ENCODE measurements around the gene NDUFB10.

NDUFB10 gene

DNA sequence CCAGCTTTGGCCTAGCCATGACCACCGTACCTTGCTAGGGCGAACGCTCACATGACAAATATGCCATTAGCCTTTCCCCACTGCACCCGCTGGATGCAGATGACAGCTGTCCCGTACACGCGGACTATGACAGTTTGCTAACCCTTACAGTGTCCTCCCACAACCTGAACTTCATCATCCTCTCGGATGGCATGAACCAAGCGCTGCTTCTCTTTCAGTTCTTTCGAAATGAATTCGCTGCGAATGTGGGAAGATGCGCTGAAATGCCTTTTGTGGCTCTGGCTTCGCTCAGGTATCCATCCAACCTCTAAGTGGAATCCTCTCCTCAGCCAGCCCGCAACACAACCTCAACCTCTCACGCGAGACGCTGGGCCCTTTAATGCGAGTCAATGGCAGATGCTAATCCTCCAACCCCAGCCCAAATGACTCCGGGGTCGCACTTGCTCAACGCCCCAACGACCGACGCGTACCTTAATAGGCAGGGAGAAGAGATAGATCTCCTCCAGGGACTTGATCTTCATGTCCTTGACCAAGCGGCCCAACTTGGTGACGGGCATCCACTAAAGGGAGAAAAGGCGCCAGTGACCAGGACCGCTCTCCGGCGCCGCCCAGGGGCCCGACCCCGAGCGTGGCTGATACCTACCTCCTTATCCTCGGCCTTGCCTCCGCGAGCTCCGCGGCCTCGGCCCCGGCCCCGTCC, 4.6 kb downstream of the NDUFB10 start:
- Histone ChIP-seq H3K36me3 (peaks cover 28 to 34% (median 32%) of the 10 kb centered on the region in 3 donors), H3K4me1 (peaks cover 0 to 36% (median 25%) of the 10 kb centered on the region in 4 donors), H3K27me3 (no peaks in the 10 kb centered on the region), H3K27ac (peak overlapping the region; percentile 95 to 98), H3K4me3 (peak overlapping the region; percentile 89 to 93), H3K9me3 (no peaks in the 10 kb centered on the region)
- DNase-seq: no peak
- TF ChIP-seq, protein P1, sequence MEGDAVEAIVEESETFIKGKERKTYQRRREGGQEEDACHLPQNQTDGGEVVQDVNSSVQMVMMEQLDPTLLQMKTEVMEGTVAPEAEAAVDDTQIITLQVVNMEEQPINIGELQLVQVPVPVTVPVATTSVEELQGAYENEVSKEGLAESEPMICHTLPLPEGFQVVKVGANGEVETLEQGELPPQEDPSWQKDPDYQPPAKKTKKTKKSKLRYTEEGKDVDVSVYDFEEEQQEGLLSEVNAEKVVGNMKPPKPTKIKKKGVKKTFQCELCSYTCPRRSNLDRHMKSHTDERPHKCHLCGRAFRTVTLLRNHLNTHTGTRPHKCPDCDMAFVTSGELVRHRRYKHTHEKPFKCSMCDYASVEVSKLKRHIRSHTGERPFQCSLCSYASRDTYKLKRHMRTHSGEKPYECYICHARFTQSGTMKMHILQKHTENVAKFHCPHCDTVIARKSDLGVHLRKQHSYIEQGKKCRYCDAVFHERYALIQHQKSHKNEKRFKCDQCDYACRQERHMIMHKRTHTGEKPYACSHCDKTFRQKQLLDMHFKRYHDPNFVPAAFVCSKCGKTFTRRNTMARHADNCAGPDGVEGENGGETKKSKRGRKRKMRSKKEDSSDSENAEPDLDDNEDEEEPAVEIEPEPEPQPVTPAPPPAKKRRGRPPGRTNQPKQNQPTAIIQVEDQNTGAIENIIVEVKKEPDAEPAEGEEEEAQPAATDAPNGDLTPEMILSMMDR (IDR thresholded peaks at IDR 0.05): no peak
- intact Hi-C loops (cut with DNase I; ENCODE audit: low total_unique reads): no loop called here

DNA sequence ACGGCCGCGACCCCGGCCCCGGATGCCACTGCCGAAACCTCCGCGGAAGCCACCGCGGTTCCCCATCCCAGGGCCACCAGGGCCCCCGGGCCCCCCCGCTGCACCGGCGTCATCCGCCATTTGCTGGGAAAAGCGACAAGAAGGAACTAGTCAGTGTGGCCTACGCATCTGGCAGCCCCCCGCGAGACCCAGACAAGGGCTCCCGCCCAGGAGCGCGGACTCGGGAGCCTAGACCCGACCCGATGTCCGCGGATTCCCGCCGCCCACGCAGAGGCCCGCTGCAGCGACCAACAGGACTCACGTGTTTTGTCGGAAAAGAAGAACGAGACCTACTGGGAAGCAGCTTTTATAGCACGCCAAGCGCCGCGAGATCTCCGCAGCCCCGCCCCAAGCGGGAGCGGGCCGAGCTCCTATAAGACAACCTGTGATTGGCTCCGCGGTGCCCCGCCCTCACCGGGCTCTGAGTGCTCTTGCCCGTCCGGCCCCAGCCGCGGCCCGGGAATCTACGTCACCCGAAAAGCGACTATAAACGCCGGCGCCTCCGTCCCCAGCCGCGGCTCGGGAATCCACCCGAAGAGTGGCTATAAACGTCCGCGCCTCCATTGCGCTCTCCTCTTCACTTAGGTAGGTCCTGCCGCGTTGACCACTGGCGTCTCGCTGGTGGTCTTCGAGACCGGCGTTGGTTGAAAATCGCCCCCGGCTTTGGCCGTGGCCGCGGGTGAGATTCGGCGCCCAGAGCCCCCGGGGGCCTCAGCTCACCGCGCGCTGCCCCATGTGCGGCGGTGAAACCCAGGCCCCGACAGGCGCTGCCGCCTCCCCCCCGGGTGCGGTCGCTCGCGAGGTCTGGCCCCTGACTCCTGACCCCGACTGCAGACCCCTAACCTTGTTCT, 5.4 kb downstream of the NDUFB10 start, which contains the start of gene RPS2:
Gene RPS2, minus strand, starts transcription at position 321 of the 890 bp plus-strand sequence. Its CDS starts 201 bp downstream, at position 120.
- Histone ChIP-seq H3K36me3 (peaks cover 28 to 34% (median 32%) of the 10 kb centered on the region in 3 donors), H3K27ac (peak within 1 kb of the TSS; percentile 95 to 98), H3K9me3 (no peaks in the 10 kb centered on the region), H3K27me3 (no peaks in the 10 kb centered on the region), H3K4me3 (peak within 1 kb of the TSS; percentile 89 to 93), H3K4me1 (peaks cover 0 to 34% (median 23%) of the 10 kb centered on the region in 4 donors)
- intact Hi-C loops (cut with DNase I; ENCODE audit: low total_unique reads): no loop called here
- TF ChIP-seq, protein P1 (IDR thresholded peaks at IDR 0.05): no peak
- DNase-seq: peak; percentile 99 to 100

DNA sequence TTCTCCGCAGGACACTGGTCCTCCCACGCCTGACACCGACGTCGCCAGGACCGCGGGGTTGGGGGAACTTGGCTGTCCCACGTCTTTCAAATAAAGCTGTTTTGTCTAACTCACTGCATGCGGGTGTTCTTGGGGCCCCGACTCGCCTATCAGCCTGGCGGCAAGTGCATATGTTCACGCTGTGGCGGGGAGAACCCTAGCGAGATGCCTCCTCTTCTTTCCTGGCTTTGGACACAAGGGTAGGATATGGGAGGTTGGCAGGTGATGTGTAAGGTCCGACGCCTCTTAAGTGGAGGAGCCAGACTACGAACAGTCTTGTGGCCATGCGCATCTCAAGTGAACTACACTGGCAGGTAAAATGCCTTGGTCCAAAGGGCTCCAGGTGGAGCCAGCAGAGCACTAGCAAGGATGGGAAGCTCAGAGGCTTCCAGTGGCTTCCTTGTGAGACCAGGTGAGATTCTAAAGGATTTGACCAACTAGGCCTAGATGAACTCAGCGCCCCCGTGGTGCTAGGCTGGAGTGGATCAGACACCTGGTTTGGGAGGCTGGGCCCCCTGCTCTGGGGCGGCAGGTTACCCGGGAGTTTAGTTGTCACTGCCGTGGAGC, 6.2 kb downstream of the NDUFB10 start:
- intact Hi-C loops (cut with DNase I; ENCODE audit: low total_unique reads): no loop called here
- Histone ChIP-seq H3K9me3 (no peaks in the 10 kb centered on the region), H3K4me1 (peaks cover 0 to 29% (median 18%) of the 10 kb centered on the region in 4 donors), H3K36me3 (peaks cover 28 to 34% (median 32%) of the 10 kb centered on the region in 3 donors), H3K4me3 (peak overlapping the region; percentile 89 to 93), H3K27me3 (no peaks in the 10 kb centered on the region), H3K27ac (peak overlapping the region; percentile 95 to 98)
- no peak for DNase-seq
- TF ChIP-seq, protein P1 (IDR thresholded peaks at IDR 0.05): no peak

DNA sequence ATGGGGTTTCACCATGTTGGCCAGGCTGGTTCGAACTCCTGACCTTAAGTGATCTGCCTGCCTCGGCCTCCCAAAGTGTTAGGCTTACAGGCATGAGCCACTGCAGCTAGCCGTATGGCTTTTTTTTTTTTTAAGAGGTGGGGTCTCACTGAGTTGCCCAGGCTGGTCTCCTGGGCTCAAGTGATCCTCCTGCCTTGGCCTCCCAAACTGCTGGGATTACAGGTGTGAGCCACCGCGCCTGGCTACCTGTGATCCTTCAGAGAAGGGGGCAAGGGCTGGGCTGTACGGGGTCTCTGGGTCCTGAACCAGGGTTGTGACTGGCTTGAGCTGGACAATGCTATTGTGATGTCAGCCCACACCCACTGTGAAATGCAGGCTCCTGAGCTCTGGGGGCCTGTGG, 7.1 kb downstream of the NDUFB10 start, which contains the start of gene RNF151:
Gene RNF151, plus strand, starts transcription at position 397 of the 400 bp plus-strand sequence. CDS start 26 bp downstream, outside the sequence.
- no peaks in the 10 kb centered on the region for H3K9me3 ChIP-seq
- intact Hi-C loops (cut with DNase I; ENCODE audit: low total_unique reads): no loop called here
- H3K4me1 ChIP-seq: peaks cover 0 to 29% (median 17%) of the 10 kb centered on the region in 4 donors

More for the DNA sequence above, 7.1 kb downstream of the NDUFB10 start, which contains the start of gene RNF151:
- Histone ChIP-seq H3K4me3 (peak within 1 kb of the TSS; percentile 89 to 93), H3K36me3 (peaks cover 22 to 26% (median 23%) of the 10 kb centered on the region in 3 donors), H3K27me3 (no peaks in the 10 kb centered on the region), H3K27ac (peak within 1 kb of the TSS in 1 of 2 donors; percentile 98)
- TF ChIP-seq, protein P1 (IDR thresholded peaks at IDR 0.05): no peak
- no peak for DNase-seq

Data from tibial artery (tissue), 4 donors.